ENCODE results near the gene FARP2.

The FARP2 gene

DNA sequence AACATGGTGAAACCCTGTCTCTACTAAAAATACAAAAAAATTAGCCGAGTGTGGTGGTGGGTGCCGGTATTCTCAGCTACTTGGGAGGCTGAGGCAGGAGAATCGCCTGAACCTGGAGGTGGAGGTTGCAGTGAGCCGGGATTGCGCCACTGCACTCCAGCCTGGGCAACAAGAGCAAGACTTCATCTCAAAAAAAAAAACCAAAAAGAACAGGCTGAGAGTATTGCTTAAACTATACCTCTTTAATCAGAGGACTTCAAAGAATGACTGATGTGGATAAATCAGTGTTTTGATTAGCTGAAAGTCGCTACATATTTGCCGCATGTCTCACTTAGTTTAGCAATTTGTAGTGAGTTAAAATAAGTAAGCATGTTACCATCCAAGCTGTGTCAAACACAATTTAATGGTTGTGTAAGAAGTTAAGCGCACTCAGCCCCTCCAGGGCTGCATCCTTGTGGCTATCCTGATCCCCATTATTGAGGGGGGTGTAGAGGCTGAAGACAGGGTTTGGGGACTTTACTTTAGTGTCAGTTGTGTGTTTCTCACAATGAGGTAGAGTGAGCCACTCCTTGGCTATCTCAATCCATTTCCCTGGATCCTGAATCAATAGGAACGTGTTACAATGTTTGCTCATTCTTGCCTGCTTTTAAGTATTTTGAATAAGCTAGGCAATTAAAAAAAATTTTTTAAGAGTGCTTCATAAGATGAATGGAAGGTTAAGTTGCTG lies 11.0 kb upstream of the FARP2 start:
- H3K4me3 Mint-ChIP-seq, result no peak overlapping the region
- no peaks in the 10 kb centered on the region for H3K9me3 Mint-ChIP-seq
- no peaks in the 10 kb centered on the region for H3K27me3 Mint-ChIP-seq
- H3K27ac Mint-ChIP-seq, result no peak overlapping the region
- H3K4me1 Mint-ChIP-seq (ENCODE audit: low read depth), result peaks cover 8% of the 10 kb centered on the region
- peaks cover 82% of the 10 kb centered on the region for H3K36me3 Mint-ChIP-seq (ENCODE audit: low read depth)

DNA sequence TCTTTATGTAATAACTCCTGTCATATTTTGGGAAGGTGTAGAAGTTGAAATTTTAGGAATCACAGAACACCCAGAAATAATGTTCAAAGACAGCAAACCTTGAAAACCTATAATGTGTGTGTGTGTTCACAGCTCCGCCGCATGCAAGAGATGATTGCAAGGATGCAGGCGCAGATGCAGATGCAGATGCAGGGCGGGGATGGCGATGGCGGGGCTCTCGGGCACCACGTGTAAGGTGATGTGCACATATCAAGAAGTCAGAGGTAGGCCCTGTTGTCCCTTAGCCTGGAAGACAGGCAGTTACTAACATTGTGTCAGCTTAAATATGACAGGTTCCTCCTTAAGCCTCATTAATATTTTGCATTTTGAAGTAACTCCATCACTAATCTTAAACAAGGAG lies 6.1 kb upstream of the FARP2 start:
- H3K4me1 Mint-ChIP-seq (ENCODE audit: low read depth), result no peaks in the 10 kb centered on the region
- H3K4me3 Mint-ChIP-seq, result no peak overlapping the region
- H3K27ac Mint-ChIP-seq, result no peak overlapping the region
- H3K36me3 Mint-ChIP-seq (ENCODE audit: low read depth), result peaks cover 80% of the 10 kb centered on the region
- H3K9me3 Mint-ChIP-seq, result no peaks in the 10 kb centered on the region
- no peaks in the 10 kb centered on the region for H3K27me3 Mint-ChIP-seq

GRCh38 chr2:241350530-241350877 lies 5.6 kb upstream of the FARP2 start:
- no peaks in the 10 kb centered on the region for H3K4me1 Mint-ChIP-seq (ENCODE audit: low read depth)
- H3K4me3 Mint-ChIP-seq, result no peak overlapping the region
- H3K27me3 Mint-ChIP-seq, result no peaks in the 10 kb centered on the region
- peaks cover 75% of the 10 kb centered on the region for H3K36me3 Mint-ChIP-seq (ENCODE audit: low read depth)
- no peaks in the 10 kb centered on the region for H3K9me3 Mint-ChIP-seq
- no peak overlapping the region for H3K27ac Mint-ChIP-seq

DNA sequence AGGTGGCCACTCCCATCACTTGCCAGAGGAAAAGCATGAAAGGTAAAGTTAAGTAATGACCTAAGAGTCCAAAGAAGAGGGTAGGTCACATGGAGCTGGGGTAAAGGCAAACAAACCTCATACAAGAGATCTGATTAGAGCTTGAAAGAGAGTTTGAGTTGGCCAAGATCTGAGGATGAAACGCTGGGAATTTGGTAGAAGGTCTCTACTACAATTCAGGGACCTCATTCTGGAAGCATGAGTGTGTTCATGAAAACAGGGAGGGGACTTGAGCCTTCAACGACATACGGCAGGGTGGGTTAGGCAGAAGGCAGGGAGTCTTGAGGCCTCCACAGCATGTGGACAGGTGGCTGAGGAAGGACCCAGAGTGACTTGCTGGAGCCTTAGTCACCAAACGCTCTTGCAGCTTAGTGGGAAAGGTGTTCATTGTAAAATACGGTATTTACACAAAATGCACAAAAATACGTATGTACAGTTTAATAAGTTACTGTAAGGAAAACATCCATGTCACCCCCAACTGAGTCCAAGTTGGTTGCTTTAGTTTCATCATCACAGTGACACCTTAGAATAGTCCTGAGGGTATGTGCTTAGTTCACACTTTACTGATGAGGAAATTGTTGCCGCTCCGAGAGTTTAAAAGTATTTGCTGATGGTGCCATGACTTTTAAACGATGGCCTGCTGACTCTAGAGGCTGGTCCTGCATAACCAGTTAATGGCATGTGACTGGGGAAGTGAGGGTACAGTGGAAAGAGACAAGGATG lies 5.0 kb upstream of the FARP2 start:
- H3K27ac Mint-ChIP-seq, result no peak overlapping the region
- H3K36me3 Mint-ChIP-seq (ENCODE audit: low read depth), result peaks cover 69% of the 10 kb centered on the region
- H3K4me3 Mint-ChIP-seq, result no peak overlapping the region
- no peaks in the 10 kb centered on the region for H3K9me3 Mint-ChIP-seq
- no peaks in the 10 kb centered on the region for H3K27me3 Mint-ChIP-seq
- no peaks in the 10 kb centered on the region for H3K4me1 Mint-ChIP-seq (ENCODE audit: low read depth)

GRCh38 chr2:241351640-241352031 lies 4.4 kb upstream of the FARP2 start:
- Mint-ChIP-seq H3K4me1 (ENCODE audit: low read depth) (no peaks in the 10 kb centered on the region), H3K27me3 (no peaks in the 10 kb centered on the region), H3K27ac (no peak overlapping the region), H3K9me3 (no peaks in the 10 kb centered on the region), H3K36me3 (ENCODE audit: low read depth) (peaks cover 67% of the 10 kb centered on the region), H3K4me3 (no peak overlapping the region)

- no peak overlapping the region for H3K4me3 Mint-ChIP-seq
- H3K27me3 Mint-ChIP-seq, result no peaks in the 10 kb centered on the region
- H3K27ac Mint-ChIP-seq, result no peak overlapping the region
- H3K9me3 Mint-ChIP-seq, result no peaks in the 10 kb centered on the region
- H3K4me1 Mint-ChIP-seq (ENCODE audit: low read depth), result peaks cover 4% of the 10 kb centered on the region
- peaks cover 64% of the 10 kb centered on the region for H3K36me3 Mint-ChIP-seq (ENCODE audit: low read depth)
Measured at GRCh38 chr2:241352227-241352626, 3.9 kb upstream of the FARP2 start.

DNA sequence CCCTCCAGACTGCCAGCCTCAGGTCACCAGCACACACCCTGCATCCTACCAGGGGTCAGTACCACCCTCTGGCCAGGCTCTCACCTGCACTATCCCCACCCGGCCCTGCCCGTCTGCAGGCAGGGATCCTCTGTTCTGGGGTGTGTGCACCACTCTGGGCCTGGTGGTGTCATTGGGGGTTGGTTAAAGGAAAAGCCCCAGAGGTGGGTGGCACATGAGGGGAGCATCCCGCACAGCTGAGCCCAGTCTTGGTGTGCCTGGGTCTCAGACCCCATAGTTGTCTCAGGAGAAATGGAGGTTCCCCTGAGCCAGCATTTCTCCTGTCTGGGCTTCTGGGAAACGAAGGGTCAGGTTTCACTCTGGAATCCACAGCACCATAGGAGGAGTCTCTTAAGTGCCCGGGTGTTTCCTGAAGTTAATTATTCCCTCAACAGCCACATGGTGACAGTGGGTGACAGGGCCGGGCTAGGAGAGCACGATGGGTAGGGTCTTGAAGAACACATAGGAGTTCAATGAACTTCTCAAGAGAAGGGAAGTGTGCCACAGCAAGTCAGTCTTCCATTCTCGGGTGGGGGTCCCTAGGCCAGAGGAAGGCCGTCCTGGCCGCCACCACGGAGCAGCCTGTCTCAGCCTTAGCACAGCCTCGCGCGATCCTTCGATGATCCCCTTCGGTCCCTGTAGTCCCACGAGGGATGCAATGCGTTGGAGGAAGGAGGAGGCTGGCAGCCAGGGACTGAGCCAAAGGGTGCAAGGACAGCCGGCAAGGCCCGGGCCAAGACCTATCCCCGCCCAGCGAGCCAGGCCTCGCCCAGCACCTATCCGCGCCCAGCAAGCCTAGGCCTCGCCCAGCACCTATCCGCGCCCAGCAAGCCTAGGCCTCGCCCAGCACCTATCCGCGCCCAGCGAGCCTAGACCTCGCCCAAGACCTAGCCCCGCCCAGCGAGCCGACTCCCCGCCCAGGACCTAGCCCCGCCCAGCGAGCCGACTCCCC lies 1.1 kb upstream of the FARP2 start:
- H3K36me3 Mint-ChIP-seq (ENCODE audit: low read depth), result peaks cover 48% of the 10 kb centered on the region
- H3K4me1 Mint-ChIP-seq (ENCODE audit: low read depth), result peaks cover 27% of the 10 kb centered on the region
- H3K27me3 Mint-ChIP-seq, result no peaks in the 10 kb centered on the region
- no peak overlapping the region for H3K4me3 Mint-ChIP-seq
- H3K27ac Mint-ChIP-seq, result peak overlapping the region; percentile 24
- H3K9me3 Mint-ChIP-seq, result no peaks in the 10 kb centered on the region

DNA sequence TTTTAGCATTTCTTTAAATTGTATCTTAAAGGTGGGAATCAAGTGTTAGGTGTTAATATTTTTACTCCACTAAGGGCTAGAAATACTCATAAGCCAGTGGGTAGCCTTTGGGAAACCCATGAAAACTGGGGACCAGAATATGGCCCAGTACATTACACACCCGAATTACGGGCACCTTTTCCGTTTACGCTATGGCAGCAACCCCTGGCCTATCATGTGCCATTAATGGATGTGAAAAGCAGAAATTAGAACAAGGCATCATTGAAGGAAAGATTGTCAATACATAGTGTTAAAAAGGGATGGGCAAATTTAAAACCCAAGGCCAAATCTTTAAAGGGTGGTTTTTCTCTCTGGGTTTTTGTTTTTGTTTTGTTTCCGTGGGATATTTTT lies 781 bp downstream of the FARP2 start:
- H3K4me3 Mint-ChIP-seq, result peak overlapping the region; percentile 85
- no peaks in the 10 kb centered on the region for H3K27me3 Mint-ChIP-seq
- H3K36me3 Mint-ChIP-seq (ENCODE audit: low read depth), result peaks cover 29% of the 10 kb centered on the region
- peaks cover 34% of the 10 kb centered on the region for H3K4me1 Mint-ChIP-seq (ENCODE audit: low read depth)
- peak overlapping the region; percentile 75 for H3K27ac Mint-ChIP-seq
- no peaks in the 10 kb centered on the region for H3K9me3 Mint-ChIP-seq

GRCh38 chr2:241357531-241357930 lies 1.4 kb downstream of the FARP2 start:
- Mint-ChIP-seq H3K4me1 (ENCODE audit: low read depth) (peaks cover 34% of the 10 kb centered on the region), H3K27ac (no peak overlapping the region), H3K36me3 (ENCODE audit: low read depth) (peaks cover 25% of the 10 kb centered on the region), H3K27me3 (no peaks in the 10 kb centered on the region), H3K9me3 (no peaks in the 10 kb centered on the region), H3K4me3 (peak overlapping the region; percentile 85)

DNA sequence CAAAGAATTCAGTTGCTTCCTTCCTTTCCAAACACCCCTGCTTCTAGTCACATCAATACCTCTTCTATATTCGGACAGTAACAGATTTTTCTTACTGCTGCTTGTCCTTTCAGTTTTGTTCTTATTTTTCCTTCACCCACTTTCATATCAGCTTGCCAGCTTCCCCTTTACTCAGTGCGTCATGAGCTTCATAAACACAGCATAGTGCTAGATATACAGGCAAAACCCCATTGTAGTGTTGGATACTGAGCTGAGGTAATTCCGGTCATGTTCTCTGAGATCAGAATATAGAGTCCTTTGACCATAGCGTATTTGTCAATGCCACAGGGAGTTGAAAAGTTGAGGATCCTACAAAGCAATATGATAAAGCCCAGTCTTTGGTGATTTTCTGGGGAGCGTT lies 2.4 kb downstream of the FARP2 start:
- H3K27ac Mint-ChIP-seq, result peak overlapping the region; percentile 32
- no peaks in the 10 kb centered on the region for H3K9me3 Mint-ChIP-seq
- H3K4me1 Mint-ChIP-seq (ENCODE audit: low read depth), result peaks cover 37% of the 10 kb centered on the region
- H3K4me3 Mint-ChIP-seq, result peak overlapping the region; percentile 58
- H3K36me3 Mint-ChIP-seq (ENCODE audit: low read depth), result peaks cover 18% of the 10 kb centered on the region
- H3K27me3 Mint-ChIP-seq, result no peaks in the 10 kb centered on the region

DNA sequence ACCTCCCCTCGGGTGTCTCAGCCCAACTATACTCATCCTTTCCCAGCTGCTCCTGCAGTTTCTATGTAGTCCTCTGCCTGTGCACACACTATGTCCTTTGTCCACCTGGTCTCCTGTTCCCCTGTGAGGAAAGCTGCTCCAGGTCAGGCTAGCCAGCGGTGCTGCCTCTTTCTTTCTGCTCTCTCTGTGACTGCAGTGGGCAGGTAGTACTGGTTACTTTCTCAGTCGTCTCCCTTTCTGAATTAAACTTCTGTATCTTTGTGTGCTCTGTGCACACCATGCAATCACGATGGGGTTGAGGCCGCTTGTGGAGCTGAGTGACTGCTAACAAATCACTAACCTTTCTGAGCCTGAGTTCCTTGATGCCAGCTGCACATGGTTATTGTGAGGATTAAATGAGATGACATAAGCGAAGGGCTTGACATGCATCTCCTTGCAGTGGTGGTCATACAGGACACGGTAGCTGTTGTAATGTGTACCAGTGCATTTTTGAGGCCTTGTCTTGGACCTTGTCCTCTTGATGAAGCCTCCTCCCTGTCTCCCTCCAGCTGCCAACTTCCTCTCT lies 3.5 kb downstream of the FARP2 start:
- Mint-ChIP-seq H3K27me3 (no peaks in the 10 kb centered on the region), H3K36me3 (ENCODE audit: low read depth) (peaks cover 7% of the 10 kb centered on the region), H3K4me3 (no peak overlapping the region), H3K27ac (no peak overlapping the region), H3K9me3 (no peaks in the 10 kb centered on the region), H3K4me1 (ENCODE audit: low read depth) (peaks cover 42% of the 10 kb centered on the region)

DNA sequence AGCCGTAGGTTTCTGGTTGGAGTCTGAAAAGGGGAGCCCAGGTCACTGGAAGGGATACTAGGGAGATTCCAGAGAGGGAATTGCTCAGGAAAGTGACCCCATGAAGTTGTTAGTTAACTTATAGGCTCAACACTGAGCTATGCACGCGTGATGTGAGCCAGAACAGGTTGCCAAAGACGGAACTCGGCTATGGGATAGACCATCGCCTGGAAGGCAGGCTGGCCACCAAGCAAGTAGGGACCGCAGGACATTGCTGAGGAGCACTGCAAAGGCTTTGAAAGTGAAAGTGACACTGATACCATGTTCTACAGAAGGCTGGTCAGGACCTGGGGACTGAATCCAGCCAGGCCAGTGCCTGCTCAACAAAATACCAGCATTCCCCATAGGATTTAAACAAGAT lies 7.3 kb downstream of the FARP2 start:
- no peaks in the 10 kb centered on the region for H3K9me3 Mint-ChIP-seq
- peaks cover 35% of the 10 kb centered on the region for H3K4me1 Mint-ChIP-seq (ENCODE audit: low read depth)
- H3K36me3 Mint-ChIP-seq (ENCODE audit: low read depth), result peaks cover 3% of the 10 kb centered on the region
- H3K27me3 Mint-ChIP-seq, result no peaks in the 10 kb centered on the region
- no peak overlapping the region for H3K4me3 Mint-ChIP-seq
- H3K27ac Mint-ChIP-seq, result no peak overlapping the region

DNA sequence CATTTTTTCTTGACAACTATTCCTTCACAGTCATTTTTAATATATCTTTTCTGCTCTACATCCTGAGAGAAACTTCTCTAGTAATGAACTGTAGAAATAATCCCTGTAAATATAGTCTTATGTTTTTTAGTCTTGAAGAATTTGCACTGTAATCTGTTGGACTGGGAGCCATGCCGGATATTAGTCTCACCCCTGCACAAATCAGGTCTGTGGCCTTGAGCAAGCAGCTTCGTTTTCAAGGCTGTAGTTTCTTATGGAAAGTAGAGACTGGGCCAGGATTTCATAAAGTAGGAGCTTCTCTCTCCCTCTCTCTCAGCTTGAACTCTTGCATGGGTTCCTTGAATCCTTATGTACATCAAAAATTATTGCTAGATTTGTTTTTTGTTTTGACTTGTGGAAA lies 8.7 kb downstream of the FARP2 start:
- Mint-ChIP-seq H3K9me3 (no peaks in the 10 kb centered on the region), H3K27ac (no peak overlapping the region)

GRCh38 chr2:241366678-241367077 lies 10.6 kb downstream of the FARP2 start:
- H3K4me1 Mint-ChIP-seq (ENCODE audit: low read depth), result peaks cover 15% of the 10 kb centered on the region
- no peak overlapping the region for H3K27ac Mint-ChIP-seq
- H3K27me3 Mint-ChIP-seq, result no peaks in the 10 kb centered on the region
- no peaks in the 10 kb centered on the region for H3K9me3 Mint-ChIP-seq
- H3K4me3 Mint-ChIP-seq, result no peak overlapping the region
- no peaks in the 10 kb centered on the region for H3K36me3 Mint-ChIP-seq (ENCODE audit: low read depth)

More for the DNA sequence above, 8.7 kb downstream of the FARP2 start:
- Mint-ChIP-seq H3K4me3 (no peak overlapping the region), H3K27me3 (no peaks in the 10 kb centered on the region), H3K4me1 (ENCODE audit: low read depth) (peaks cover 22% of the 10 kb centered on the region), H3K36me3 (ENCODE audit: low read depth) (no peaks in the 10 kb centered on the region)

All from stimulated activated naive CD8-positive, alpha-beta T cell treated with anti-CD3 and anti-CD28 coated beads, Interleukin-15, Interleukin-2, amounts not matched to agents 100 ng/mL and 50 ng/mL, for 24 hours (primary cell).